ENCODE data around the gene CDC73.
"Not testable (repeated sequence)": the region's sequence is repeated elsewhere in the genome, so short reads cannot be mapped to it uniquely, and the experiment has no call there.

The CDC73 gene

GRCh38 chr1:193114485-193115095 is 7.2 kb upstream of the CDC73 start:
- no peak for DNase-seq

- no peak for DNase-seq
Observed at GRCh38 chr1:193115629-193116227, 6.1 kb upstream of the CDC73 start.

DNA sequence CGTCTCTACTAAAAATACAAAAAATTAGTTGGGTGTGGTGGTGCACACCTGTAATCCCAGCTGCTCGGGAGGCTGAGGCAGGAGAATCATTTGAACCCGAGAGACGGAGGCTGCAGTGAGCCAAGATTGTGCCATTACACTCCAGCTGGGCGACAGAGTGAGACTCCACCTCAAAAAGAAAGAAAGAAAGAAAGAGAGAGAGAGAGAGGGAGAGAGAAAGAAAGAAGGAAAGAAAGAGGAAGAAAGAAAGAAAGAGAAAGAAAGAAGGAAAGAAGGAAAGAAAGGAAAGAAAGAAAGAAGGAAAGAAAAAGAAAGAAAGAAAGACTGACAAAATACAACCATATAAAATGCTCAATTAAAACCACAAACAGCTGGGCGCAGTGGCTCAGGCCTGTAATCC is 4.7 kb upstream of the CDC73 start:
- DNase-seq = not testable (repeated sequence)

GRCh38 chr1:193118194-193118593 is 3.6 kb upstream of the CDC73 start:
- no peak for DNase-seq

DNA sequence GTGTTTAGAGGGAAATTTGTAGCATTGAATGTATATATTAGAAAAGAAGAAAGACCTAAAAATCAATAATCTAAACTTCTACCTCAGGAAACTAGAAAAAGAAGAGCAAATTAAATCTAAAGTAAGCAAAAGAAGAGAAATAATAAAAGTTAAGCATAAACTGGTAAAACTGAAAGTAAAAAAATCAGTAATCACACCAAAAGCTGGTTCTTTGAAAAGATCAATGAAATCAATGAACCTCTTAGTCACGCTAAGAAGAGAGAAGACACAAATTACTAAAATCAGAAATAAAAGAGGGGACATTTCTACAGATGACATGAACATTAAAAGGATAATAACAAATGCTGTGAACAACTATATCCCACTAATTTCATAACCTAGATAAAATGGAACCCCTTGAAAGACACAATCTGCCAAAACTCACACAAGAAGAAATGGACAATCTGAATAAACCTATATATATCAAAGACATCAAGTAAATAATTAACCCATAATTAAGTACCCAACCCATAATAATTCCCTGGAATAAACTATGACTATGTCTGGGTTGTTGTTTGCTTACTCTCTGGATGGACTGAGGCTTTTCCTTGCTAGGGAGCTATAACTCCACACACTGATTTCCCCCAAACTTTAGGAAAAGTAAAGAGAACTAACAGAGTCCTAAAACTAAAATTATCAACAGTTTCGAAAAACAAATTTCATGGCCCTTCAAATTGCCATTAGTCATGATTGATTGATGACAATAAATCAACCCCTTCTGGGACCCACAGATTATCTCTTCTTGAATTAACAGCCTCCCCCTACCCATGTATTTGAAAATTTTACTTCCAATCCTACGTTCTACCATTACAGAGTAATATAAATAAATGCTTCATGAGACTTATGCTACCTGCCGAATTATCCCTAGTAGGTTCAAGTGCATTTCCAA is 2.8 kb upstream of the CDC73 start:
- DNase-seq = no peak

DNA sequence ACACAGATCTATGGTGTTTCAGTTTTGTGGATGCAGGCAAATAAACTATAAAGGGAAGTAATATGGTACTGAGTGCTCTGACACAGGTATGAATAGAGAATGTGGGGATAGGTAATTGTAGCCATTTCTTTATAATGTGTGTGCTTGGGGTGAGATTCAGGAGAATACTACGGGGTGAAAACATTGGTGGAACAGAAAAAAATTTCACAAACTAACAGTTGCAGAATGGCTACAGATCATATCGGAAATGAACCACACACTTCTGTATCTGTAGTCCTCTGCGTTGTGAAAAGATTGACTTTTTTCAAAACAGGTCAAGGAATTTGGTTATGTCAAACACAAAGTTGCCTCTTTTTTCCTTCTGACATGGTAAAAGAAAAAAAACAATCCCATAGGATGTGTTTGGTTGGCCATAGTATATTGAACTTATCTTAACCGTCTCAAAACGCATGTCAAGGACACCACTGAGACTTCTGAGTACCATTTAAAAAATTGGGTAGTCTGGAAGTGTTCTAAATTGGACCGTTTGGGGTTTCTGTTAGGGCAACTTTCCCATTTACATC is 1.1 kb upstream of the CDC73 start:
- no peak for DNase-seq

DNA sequence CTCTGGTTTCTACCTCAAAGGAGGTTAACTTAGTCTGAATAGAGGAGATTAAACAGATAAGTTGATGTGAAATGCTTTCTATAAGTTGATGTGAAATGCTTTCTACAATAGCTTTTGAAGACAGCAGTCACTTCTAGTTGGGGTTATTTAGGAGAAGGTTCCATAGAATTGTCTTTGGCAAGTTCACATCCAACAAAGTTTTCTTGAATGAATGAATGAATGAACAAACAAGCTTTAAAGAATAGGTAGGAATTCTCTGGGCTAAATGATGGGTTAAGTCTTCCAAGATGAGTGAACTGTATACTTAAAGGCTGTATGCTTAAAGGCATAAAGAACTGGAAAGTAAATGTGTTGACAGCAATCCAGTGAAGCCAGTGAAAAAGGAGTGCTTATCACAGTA is 1.9 kb downstream of the CDC73 start:
- no peak for DNase-seq

GRCh38 chr1:193125369-193125768 is 3.5 kb downstream of the CDC73 start:
- no peak for DNase-seq

GRCh38 chr1:193131266-193131860 is 9.5 kb downstream of the CDC73 start:
- no peak for DNase-seq

DNA sequence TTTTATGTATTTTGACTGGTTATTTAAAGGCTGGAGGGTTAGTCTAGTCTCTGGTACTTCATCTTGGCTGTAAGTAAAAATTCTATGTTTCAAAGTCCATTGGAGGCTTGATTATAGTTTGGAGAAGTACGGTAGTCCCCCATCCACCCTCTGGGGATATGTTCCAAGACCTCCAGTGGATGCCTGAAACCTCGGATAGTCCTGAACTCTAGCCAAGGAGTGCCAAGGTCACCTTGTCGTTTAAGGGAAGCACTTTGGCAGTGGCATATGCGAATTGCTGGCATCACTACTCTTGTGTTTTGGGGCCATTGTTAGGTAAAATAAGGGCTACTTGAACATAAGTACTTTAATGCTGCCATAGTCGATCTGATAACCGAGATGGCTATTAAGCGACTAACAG is 18.4 kb downstream of the CDC73 start:
- DNase-seq = no peak

DNA sequence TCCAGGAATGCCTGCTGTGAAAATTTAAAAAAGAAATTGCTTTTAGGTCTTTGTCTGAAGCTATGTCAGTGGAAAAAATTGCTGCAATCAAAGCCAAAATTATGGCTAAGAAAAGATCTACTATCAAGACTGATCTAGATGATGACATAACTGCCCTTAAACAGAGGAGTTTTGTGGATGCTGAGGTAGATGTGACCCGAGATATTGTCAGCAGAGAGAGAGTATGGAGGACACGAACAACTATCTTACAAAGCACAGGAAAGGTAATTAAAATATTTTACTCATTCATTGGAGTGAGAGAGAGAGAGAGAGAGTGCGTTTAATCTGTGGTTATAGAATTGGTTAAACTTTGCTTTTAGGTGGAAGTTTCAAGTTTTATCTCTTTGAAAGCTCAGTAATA is 20.0 kb downstream of the CDC73 start:
- no peak for DNase-seq

- DNase-seq = no peak
Observed at GRCh38 chr1:193142409-193142808, 20.6 kb downstream of the CDC73 start.

- no peak for DNase-seq
Observed at GRCh38 chr1:193143285-193143684, 21.5 kb downstream of the CDC73 start.

DNA sequence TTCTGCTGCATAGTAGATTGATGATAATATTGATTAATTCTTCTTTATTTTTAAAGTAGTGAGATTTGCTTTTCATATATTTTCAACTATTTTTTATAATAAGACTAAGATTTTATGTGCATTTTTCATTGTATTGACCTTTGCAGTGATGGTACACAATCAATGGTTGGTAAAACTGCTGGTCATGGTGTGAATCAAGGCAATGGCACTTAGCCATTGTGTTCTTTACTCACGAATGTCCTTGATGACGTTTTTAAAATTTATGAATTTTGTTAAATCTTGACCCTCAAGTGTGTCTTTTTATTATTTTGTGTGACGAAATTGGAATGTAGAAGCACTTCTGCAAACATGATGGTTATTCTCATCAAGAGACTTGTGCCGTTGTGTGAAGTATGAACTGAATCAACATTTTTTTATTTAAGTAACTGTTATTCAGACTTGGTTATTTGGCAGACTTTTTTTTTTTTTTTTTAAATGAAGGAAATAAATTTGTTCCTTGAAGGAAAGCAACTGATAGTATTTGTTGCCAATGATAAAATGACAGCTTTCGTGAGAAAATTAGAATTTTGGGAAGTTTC is 22.6 kb downstream of the CDC73 start:
- DNase-seq = no peak

- no peak for DNase-seq
Observed at GRCh38 chr1:193144999-193145398, 23.2 kb downstream of the CDC73 start.

GRCh38 chr1:193156117-193156821 is 34.4 kb downstream of the CDC73 start:
- DNase-seq = no peak

- no peak for DNase-seq
Observed at GRCh38 chr1:193156822-193157142, 35.0 kb downstream of the CDC73 start.

GRCh38 chr1:193157360-193157759 is 35.5 kb downstream of the CDC73 start:
- DNase-seq = no peak

GRCh38 chr1:193176113-193176512 is 54.3 kb downstream of the CDC73 start:
- no peak for DNase-seq

- DNase-seq = no peak
Observed at GRCh38 chr1:193176788-193177187, 55.0 kb downstream of the CDC73 start.

- no peak for DNase-seq
Observed at GRCh38 chr1:193179094-193179493, 57.3 kb downstream of the CDC73 start.

GRCh38 chr1:193181536-193181935 is 59.7 kb downstream of the CDC73 start:
- DNase-seq = no peak

Data from activated CD4-positive, CD25-positive, alpha-beta regulatory T cell treated with anti-CD3 and anti-CD28 coated beads, Interleukin-2, amount 50 U/mL, for 72 hours (primary cell).